ENCODE results near the gene KDSR.

The KDSR gene

DNA sequence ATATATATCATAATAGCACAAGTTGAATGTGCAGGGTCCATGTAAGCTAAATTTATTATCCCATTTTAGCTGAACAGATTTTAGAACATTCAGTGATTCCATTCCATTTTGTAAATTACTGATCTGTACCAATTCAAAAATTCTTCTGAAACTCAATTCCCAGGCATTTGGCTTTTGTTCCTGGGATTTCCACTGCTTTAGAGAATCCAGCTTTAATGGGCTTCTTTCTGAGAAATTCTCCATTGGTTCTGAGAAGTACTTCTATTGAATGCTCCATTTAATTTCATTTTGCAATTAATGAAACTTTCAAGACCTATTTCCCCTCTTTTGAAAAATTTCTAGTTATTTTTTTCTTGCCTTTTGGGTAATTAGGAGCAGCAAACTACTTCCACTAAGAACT lies 84.2 kb downstream of the KDSR start:
- no peak for DNase-seq
